ENCODE results near the gene ATP5F1D. TPM values are rescaled to one million over a fixed set of nuclear protein-coding genes. Genes with fewer than 3 reads are reported as not detected.

ATP5F1D gene
- total and polyA plus RNA-seq, 2 experiments from 2014 or later: 139 to 396 TPM

GRCh38 chr19:1259206-1259875, 17.8 kb downstream of the ATP5F1D start:
- H3K27me3 Mint-ChIP-seq (ENCODE audit: insufficient read depth, low read depth, poor library complexity): peaks cover 38% of the 10 kb centered on the region
- peaks cover 51% of the 10 kb centered on the region for H3K36me3 Mint-ChIP-seq (ENCODE audit: low read depth)
- TF ChIP-seq NANOG (IDR thresholded peaks at IDR 0.05; ENCODE audit: borderline replicate concordance) (no peak), POLR2AphosphoS5 (IDR thresholded peaks at IDR 0.05; ENCODE audit: low read depth) (peak; percentile 74), EZH2 (IDR thresholded peaks at IDR 0.05; ENCODE audit: low read depth, unreplicated experiment) (no peak), STAT1 (IDR thresholded peaks at IDR 0.05; ENCODE audit: unreplicated experiment) (no peak)
- TF ChIP-seq, protein P1, sequence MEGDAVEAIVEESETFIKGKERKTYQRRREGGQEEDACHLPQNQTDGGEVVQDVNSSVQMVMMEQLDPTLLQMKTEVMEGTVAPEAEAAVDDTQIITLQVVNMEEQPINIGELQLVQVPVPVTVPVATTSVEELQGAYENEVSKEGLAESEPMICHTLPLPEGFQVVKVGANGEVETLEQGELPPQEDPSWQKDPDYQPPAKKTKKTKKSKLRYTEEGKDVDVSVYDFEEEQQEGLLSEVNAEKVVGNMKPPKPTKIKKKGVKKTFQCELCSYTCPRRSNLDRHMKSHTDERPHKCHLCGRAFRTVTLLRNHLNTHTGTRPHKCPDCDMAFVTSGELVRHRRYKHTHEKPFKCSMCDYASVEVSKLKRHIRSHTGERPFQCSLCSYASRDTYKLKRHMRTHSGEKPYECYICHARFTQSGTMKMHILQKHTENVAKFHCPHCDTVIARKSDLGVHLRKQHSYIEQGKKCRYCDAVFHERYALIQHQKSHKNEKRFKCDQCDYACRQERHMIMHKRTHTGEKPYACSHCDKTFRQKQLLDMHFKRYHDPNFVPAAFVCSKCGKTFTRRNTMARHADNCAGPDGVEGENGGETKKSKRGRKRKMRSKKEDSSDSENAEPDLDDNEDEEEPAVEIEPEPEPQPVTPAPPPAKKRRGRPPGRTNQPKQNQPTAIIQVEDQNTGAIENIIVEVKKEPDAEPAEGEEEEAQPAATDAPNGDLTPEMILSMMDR (conservative IDR thresholded peaks at IDR 0.05; ENCODE audit: low read depth in 2 of 2): no peak
- TF ChIP-seq, protein P2, sequence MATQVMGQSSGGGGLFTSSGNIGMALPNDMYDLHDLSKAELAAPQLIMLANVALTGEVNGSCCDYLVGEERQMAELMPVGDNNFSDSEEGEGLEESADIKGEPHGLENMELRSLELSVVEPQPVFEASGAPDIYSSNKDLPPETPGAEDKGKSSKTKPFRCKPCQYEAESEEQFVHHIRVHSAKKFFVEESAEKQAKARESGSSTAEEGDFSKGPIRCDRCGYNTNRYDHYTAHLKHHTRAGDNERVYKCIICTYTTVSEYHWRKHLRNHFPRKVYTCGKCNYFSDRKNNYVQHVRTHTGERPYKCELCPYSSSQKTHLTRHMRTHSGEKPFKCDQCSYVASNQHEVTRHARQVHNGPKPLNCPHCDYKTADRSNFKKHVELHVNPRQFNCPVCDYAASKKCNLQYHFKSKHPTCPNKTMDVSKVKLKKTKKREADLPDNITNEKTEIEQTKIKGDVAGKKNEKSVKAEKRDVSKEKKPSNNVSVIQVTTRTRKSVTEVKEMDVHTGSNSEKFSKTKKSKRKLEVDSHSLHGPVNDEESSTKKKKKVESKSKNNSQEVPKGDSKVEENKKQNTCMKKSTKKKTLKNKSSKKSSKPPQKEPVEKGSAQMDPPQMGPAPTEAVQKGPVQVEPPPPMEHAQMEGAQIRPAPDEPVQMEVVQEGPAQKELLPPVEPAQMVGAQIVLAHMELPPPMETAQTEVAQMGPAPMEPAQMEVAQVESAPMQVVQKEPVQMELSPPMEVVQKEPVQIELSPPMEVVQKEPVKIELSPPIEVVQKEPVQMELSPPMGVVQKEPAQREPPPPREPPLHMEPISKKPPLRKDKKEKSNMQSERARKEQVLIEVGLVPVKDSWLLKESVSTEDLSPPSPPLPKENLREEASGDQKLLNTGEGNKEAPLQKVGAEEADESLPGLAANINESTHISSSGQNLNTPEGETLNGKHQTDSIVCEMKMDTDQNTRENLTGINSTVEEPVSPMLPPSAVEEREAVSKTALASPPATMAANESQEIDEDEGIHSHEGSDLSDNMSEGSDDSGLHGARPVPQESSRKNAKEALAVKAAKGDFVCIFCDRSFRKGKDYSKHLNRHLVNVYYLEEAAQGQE (IDR thresholded peaks at IDR 0.05; ENCODE audit: unreplicated experiment): no peak
- Histone ChIP-seq H3K27me3 (ENCODE audit: insufficient read depth) (no peaks in the 10 kb centered on the region), H3K79me2 (replicated peaks; ENCODE audit: insufficient read depth) (peaks cover 23% of the 10 kb centered on the region), H3K4me3 (peak overlapping the region; percentile 95), H3K4me1 (ENCODE audit: insufficient read depth) (peaks cover 54% of the 10 kb centered on the region), H3K4me2 (peak overlapping the region; percentile 82), H3K27ac (ENCODE audit: low read depth) (peak overlapping the region; percentile 94), H4K20me1 (replicated peaks; ENCODE audit: insufficient read depth) (peaks cover 24% of the 10 kb centered on the region), H3K36me3 (ENCODE audit: insufficient read depth) (peaks cover 19% of the 10 kb centered on the region), H2AFZ (no peak overlapping the region), H3F3A (replicated peaks; ENCODE audit: low read depth) (peaks cover 76% of the 10 kb centered on the region), H3K9me2 (ENCODE audit: insufficient read depth) (no peaks in the 10 kb centered on the region)
- H3K9me3 Mint-ChIP-seq: no peaks in the 10 kb centered on the region; the same call in 1 of the 3 replicates
- H3K27ac Mint-ChIP-seq: peak overlapping the region; percentile 91
- ATAC-seq (peak; percentile 38), DNase-seq (ENCODE audit: low spot score) (peak; percentile 81)
- H3K4me3 Mint-ChIP-seq: peak overlapping the region; percentile 55
- H3K4me1 Mint-ChIP-seq: peaks cover 59% of the 10 kb centered on the region

GRCh38 chr19:1259876-1260748, 18.6 kb downstream of the ATP5F1D start:
- peak overlapping the region; percentile 95 for H3K4me3 ChIP-seq
- H3K4me1 ChIP-seq (ENCODE audit: insufficient read depth): peaks cover 58% of the 10 kb centered on the region
- peaks cover 75% of the 10 kb centered on the region for H3F3A ChIP-seq (replicated peaks; ENCODE audit: low read depth)
- no peaks in the 10 kb centered on the region for H3K27me3 ChIP-seq (ENCODE audit: insufficient read depth)
- H4K20me1 ChIP-seq (replicated peaks; ENCODE audit: insufficient read depth): peaks cover 20% of the 10 kb centered on the region
- peaks cover 47% of the 10 kb centered on the region for H3K36me3 Mint-ChIP-seq (ENCODE audit: low read depth)
- H3K4me1 Mint-ChIP-seq: peaks cover 59% of the 10 kb centered on the region
- 0 out of 2 replicates have a peak, but pooled peaks have one; percentile 12 for TF ChIP-seq ETS1 (IDR thresholded peaks at IDR 0.05)
- TF ChIP-seq POLR2AphosphoS5 (IDR thresholded peaks at IDR 0.05; ENCODE audit: low read depth): no peak
- no peak for TF ChIP-seq EZH2 (IDR thresholded peaks at IDR 0.05; ENCODE audit: low read depth, unreplicated experiment)
- no peak for TF ChIP-seq EZH2phosphoT487 (IDR thresholded peaks at IDR 0.05; ENCODE audit: unreplicated experiment)
- no peak for TF ChIP-seq ZNF114 (CRISPR knock-in tag; IDR thresholded peaks at IDR 0.05)
- peaks cover 19% of the 10 kb centered on the region for H3K79me2 ChIP-seq (replicated peaks; ENCODE audit: insufficient read depth)
- H3K27ac ChIP-seq (ENCODE audit: low read depth): peak overlapping the region; percentile 94
- H3K27me3 Mint-ChIP-seq (ENCODE audit: insufficient read depth, low read depth, poor library complexity): peaks cover 35% of the 10 kb centered on the region
- H3K4me2 ChIP-seq: peak overlapping the region; percentile 82
- H3K4me3 Mint-ChIP-seq: peak overlapping the region; percentile 55
- H3K36me3 ChIP-seq (ENCODE audit: insufficient read depth): peaks cover 15% of the 10 kb centered on the region
- 0 out of 2 replicates have a peak overlapping the region, but pooled peaks have one; percentile 52 for H2AFZ ChIP-seq
- H3K9me2 ChIP-seq (ENCODE audit: insufficient read depth): no peaks in the 10 kb centered on the region
- no peak for DNase-seq (ENCODE audit: low spot score)
- ATAC-seq: peak; percentile 6
- peak overlapping the region; percentile 91 for H3K27ac Mint-ChIP-seq
- no peaks in the 10 kb centered on the region; the same call in 1 of the 3 replicates for H3K9me3 Mint-ChIP-seq

Data from GM23338 (cell line).